ENCODE data around the gene CLASP2.
A peak's percentile ranks its signal among the peaks of the same experiment; 100 is the strongest.
"Not testable (repeated sequence)": the region's sequence is repeated elsewhere in the genome, so short reads cannot be mapped to it uniquely, and the experiment has no call there.

Gene CLASP2

DNA sequence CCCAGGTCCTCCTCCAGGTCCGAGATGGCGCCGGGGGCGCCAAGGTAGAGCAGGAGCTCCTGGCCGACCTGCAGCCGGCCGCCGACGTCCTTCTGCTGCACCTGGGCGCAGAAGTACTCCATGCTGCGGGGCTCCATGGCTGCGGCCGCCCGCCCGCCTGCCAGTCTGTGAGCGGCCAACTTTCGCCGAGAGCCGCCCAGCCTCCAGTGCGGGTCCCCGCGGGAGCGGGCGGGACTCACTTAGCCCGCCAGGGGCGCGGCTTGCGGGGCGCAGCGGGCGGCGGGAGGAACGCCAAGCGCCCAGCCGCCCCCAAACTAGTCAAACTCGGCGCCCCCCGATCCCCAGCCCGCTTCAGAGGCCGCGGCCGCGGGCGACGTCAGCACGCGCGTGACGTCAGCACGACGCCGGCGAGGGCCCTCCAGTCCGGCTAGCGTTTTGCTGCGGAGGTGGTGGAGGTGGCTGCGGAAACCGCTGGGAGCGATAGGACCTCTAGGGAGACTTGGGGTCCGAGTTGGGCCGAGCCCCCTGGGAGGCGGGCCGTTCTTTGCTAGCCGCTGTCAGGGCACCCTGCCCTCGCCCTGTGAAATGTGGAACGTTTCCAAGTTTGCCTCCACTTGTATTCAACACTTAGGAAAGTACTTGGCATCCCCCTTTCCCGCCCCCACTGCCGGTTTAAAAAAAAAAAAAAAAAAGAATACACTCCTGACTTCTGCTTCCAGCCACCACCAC lies at the start of gene CLASP2:
Gene CLASP2, minus strand, starts transcription at position 389 of the 729 bp plus-strand sequence. Its CDS starts 252 bp downstream, at position 137.
- H3K27ac ChIP-seq (ENCODE audit: low read depth, low read length) = peak within 1 kb of the TSS; percentile 82
- H3K9me3 ChIP-seq (ENCODE audit: control insufficient read depth in 5 of 5, low read length in 5 of 5) = no peaks in the 10 kb centered on the region
- no peaks in the 10 kb centered on the region for H3K36me3 ChIP-seq (ENCODE audit: control insufficient read depth in 5 of 5, insufficient read depth in 5 of 5, low read length in 5 of 5)
- peaks cover 0 to 21% (median 20%) of the 10 kb centered on the region in 5 donors for H3K4me1 ChIP-seq (ENCODE audit: control insufficient read depth in 5 of 5, insufficient read depth in 5 of 5, low read length in 5 of 5)
- H3K9ac ChIP-seq (ENCODE audit: low read length in 5 of 5) = peak within 1 kb of the TSS; percentile 79 to 93 (median 89)
- no peaks in the 10 kb centered on the region for H3K27me3 ChIP-seq (ENCODE audit: control insufficient read depth in 5 of 5, insufficient read depth in 4 of 5, low read length in 5 of 5)
- H3K4me3 ChIP-seq (ENCODE audit: low read depth in 1 of 5, low read length in 5 of 5) = peak within 1 kb of the TSS; percentile 81 to 91 (median 85)

DNA sequence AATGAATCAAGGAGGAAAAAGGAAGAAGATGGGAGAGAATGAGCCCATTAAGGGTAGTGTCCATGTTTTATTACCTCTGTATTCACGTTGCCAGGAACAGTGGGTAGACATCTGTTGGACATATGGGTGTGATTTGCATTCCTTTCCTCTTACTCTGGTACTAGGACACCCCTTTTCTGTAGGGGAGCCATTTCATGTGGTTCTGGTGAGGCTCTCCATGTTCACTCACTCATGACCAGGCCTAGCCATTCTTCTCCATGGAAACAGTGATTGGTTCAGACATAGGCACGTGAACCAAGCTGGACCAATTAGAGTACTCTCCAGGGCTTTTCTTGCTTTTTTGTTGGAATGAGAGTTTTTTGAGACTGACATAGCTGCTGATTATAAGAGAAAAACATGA lies 40.8 kb upstream of the CLASP2 start:
- Histone ChIP-seq H3K9ac (ENCODE audit: low read length in 5 of 5) (no peak overlapping the region), H3K4me1 (ENCODE audit: control insufficient read depth in 5 of 5, insufficient read depth in 5 of 5, low read length in 5 of 5) (no peaks in the 10 kb centered on the region), H3K27ac (ENCODE audit: low read depth, low read length) (no peak overlapping the region), H3K36me3 (ENCODE audit: control insufficient read depth in 5 of 5, insufficient read depth in 5 of 5, low read length in 5 of 5) (no peaks in the 10 kb centered on the region), H3K4me3 (ENCODE audit: low read depth in 1 of 5, low read length in 5 of 5) (no peak overlapping the region), H3K27me3 (ENCODE audit: control insufficient read depth in 5 of 5, insufficient read depth in 4 of 5, low read length in 5 of 5) (no peaks in the 10 kb centered on the region), H3K9me3 (ENCODE audit: control insufficient read depth in 5 of 5, low read length in 5 of 5) (peaks cover 0 to 8% (median 4%) of the 10 kb centered on the region in 5 donors)

DNA sequence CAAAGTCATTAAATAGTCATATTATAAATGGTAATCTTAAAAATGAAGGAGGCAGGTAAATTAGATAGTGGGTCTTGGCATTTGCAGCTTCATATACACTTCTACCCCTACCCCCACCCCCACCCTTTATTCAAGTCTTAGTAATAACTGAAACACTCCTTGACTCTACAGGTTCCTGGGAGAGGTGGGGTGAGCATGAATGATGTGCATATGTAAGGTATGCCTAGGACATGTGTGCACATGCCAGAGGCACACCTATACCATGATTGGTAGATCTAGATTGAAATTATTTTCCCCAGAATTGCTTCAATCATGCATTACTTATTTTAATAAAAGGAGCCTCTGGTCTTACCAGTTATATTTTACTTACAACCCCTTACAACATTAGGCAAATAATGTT lies 40.2 kb upstream of the CLASP2 start:
- H3K27ac ChIP-seq (ENCODE audit: low read depth, low read length) = no peak overlapping the region
- no peak overlapping the region for H3K4me3 ChIP-seq (ENCODE audit: low read depth in 1 of 5, low read length in 5 of 5)
- H3K36me3 ChIP-seq (ENCODE audit: control insufficient read depth in 5 of 5, insufficient read depth in 5 of 5, low read length in 5 of 5) = no peaks in the 10 kb centered on the region
- H3K9ac ChIP-seq (ENCODE audit: low read length in 5 of 5) = no peak overlapping the region
- no peaks in the 10 kb centered on the region for H3K4me1 ChIP-seq (ENCODE audit: control insufficient read depth in 5 of 5, insufficient read depth in 5 of 5, low read length in 5 of 5)
- H3K27me3 ChIP-seq (ENCODE audit: control insufficient read depth in 5 of 5, insufficient read depth in 4 of 5, low read length in 5 of 5) = no peaks in the 10 kb centered on the region
- peaks cover 0 to 8% (median 4%) of the 10 kb centered on the region in 5 donors for H3K9me3 ChIP-seq (ENCODE audit: control insufficient read depth in 5 of 5, low read length in 5 of 5)

DNA sequence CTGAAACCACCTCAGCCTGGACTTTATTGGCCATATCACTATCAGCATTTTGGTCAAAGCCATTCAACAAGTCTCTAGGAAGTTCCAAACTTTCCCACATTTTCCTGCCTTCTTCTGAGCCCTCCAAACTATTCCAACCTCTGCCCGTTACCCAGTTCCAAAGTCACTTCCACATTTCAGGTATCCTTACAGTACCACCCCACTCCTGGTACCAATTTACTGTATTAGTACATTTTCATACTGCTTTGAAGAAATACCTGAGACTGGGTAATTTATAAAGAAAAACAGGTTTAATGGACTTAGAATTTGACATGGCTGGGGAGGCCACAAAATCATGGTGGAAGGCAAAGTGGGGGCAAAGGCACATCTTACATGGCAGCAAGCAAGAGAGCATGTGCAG lies 36.3 kb upstream of the CLASP2 start:
- H3K9me3 ChIP-seq (ENCODE audit: control insufficient read depth in 5 of 5, low read length in 5 of 5); H3K27me3 ChIP-seq (ENCODE audit: control insufficient read depth in 5 of 5, insufficient read depth in 4 of 5, low read length in 5 of 5); H3K4me1 ChIP-seq (ENCODE audit: control insufficient read depth in 5 of 5, insufficient read depth in 5 of 5, low read length in 5 of 5); H3K9ac ChIP-seq (ENCODE audit: low read length in 5 of 5); H3K36me3 ChIP-seq (ENCODE audit: control insufficient read depth in 5 of 5, insufficient read depth in 5 of 5, low read length in 5 of 5); H3K27ac ChIP-seq (ENCODE audit: low read depth, low read length); H3K4me3 ChIP-seq (ENCODE audit: low read depth in 1 of 5, low read length in 5 of 5): not testable (repeated sequence)

DNA sequence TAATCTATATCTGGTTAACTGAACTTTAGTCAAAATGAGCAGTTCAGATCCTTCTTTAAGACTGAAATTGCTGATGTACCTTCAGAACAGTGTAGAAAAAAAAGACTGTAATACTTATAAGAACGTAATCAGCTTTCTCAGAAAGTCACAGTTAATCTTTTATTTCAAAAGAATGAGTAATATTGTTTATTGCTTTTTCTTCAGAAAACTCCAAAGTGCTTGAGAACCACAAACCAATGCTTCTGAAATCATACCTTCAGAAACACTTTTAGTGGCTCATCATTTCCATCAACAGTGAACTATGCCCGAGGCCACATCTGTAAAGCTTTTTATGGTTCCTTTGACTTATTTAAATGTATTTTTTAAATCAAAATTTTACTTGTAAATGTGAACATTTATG lies 33.3 kb upstream of the CLASP2 start:
- Histone ChIP-seq H3K27me3 (ENCODE audit: control insufficient read depth in 5 of 5, insufficient read depth in 4 of 5, low read length in 5 of 5) (no peaks in the 10 kb centered on the region), H3K4me1 (ENCODE audit: control insufficient read depth in 5 of 5, insufficient read depth in 5 of 5, low read length in 5 of 5) (no peaks in the 10 kb centered on the region), H3K4me3 (ENCODE audit: low read depth in 1 of 5, low read length in 5 of 5) (no peak overlapping the region), H3K27ac (ENCODE audit: low read depth, low read length) (no peak overlapping the region), H3K36me3 (ENCODE audit: control insufficient read depth in 5 of 5, insufficient read depth in 5 of 5, low read length in 5 of 5) (no peaks in the 10 kb centered on the region), H3K9me3 (ENCODE audit: control insufficient read depth in 5 of 5, low read length in 5 of 5) (peaks cover 0 to 8% (median 4%) of the 10 kb centered on the region in 5 donors), H3K9ac (ENCODE audit: low read length in 5 of 5) (no peak overlapping the region)

DNA sequence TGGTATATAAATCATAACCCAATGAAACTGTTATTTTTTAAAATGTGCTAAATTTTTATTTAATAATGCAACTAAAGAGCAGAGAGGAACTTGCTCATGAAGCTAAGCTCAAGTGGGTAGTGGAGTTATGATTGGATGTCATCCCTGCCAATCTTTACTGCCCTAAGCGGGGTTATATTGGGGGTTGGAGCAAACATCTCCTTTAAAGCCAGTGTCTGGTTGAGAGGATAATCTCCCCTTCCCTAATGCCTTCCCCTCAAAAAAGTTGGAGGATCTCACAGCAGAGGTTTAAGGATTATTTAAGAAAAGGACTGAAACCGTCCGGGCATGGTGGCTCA lies 32.1 kb upstream of the CLASP2 start:
- Histone ChIP-seq H3K9ac (ENCODE audit: low read length in 5 of 5) (no peak overlapping the region), H3K36me3 (ENCODE audit: control insufficient read depth in 5 of 5, insufficient read depth in 5 of 5, low read length in 5 of 5) (no peaks in the 10 kb centered on the region), H3K27ac (ENCODE audit: low read depth, low read length) (no peak overlapping the region), H3K9me3 (ENCODE audit: control insufficient read depth in 5 of 5, low read length in 5 of 5) (peaks cover 0 to 8% (median 4%) of the 10 kb centered on the region in 5 donors), H3K4me1 (ENCODE audit: control insufficient read depth in 5 of 5, insufficient read depth in 5 of 5, low read length in 5 of 5) (no peaks in the 10 kb centered on the region), H3K27me3 (ENCODE audit: control insufficient read depth in 5 of 5, insufficient read depth in 4 of 5, low read length in 5 of 5) (no peaks in the 10 kb centered on the region), H3K4me3 (ENCODE audit: low read depth in 1 of 5, low read length in 5 of 5) (no peak overlapping the region)

DNA sequence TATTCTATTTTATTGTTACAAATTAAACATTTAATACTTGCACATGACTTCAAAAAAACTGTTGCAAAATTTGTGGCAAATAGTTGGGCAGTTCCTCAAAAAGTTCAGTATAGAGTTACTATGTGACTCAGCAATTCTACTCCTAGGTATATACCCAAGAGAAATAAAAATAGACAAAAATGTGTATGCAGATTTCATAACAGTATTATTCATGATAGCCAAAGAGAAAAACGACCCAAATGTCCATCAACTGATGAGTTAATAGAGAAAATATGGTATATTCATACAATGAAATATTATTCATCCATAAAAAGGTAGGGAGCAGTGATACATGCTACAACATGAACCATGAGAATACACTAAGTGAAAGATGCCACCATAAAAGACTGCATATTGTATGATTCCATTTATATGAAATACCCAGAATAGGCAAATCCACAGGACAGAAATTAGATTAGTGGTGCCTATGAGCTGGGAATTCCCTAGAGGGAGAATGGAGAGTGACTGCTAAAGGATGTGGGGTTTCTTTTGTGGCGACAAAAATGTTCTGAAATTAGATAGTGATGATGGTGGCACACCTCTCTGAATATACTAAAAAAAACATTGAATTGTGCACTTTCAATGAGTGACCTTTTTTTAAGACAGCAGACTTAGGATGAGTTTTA lies 31.6 kb upstream of the CLASP2 start:
- Histone ChIP-seq H3K9ac (ENCODE audit: low read length in 5 of 5) (no peak overlapping the region), H3K36me3 (ENCODE audit: control insufficient read depth in 5 of 5, insufficient read depth in 5 of 5, low read length in 5 of 5) (no peaks in the 10 kb centered on the region), H3K4me1 (ENCODE audit: control insufficient read depth in 5 of 5, insufficient read depth in 5 of 5, low read length in 5 of 5) (no peaks in the 10 kb centered on the region)

DNA sequence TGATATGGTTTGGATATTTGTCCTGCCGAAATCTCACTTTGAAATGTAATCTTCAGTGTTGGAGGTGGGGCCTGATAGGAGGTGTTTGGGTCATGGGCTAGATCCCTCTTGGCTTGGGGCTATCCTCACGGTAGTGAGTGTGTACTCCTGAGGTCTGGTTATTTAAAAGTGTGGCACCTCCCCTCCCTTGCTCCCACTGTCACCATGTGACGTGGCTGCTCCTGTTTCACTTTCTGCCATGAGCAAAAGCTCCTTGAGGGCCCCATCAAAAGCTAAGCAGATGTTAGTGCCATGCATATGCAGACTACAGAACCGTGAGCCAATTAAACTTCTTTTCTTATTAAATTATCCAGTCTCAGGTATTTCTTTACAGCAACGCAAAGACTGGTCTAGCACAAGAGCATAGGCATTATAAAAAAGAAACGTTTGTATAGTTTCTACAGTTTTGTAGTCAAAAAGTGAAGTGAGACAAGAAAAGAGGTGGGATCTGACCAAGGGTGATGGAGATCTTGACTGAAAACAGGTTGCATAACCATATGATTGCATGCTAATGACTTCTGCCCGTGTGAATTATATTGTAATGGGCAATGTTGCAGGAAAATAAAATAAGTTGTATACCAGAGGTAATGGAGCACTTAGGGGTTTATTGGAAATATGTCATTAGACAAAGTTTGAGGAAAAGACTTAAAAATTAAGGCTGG lies 28.5 kb upstream of the CLASP2 start:
- Histone ChIP-seq H3K9ac (ENCODE audit: low read length in 5 of 5) (no peak overlapping the region), H3K4me3 (ENCODE audit: low read depth in 1 of 5, low read length in 5 of 5) (no peak overlapping the region), H3K4me1 (ENCODE audit: control insufficient read depth in 5 of 5, insufficient read depth in 5 of 5, low read length in 5 of 5) (no peaks in the 10 kb centered on the region), H3K36me3 (ENCODE audit: control insufficient read depth in 5 of 5, insufficient read depth in 5 of 5, low read length in 5 of 5) (no peaks in the 10 kb centered on the region), H3K9me3 (ENCODE audit: control insufficient read depth in 5 of 5, low read length in 5 of 5) (no peaks in the 10 kb centered on the region), H3K27me3 (ENCODE audit: control insufficient read depth in 5 of 5, insufficient read depth in 4 of 5, low read length in 5 of 5) (no peaks in the 10 kb centered on the region), H3K27ac (ENCODE audit: low read depth, low read length) (no peak overlapping the region)

More for the DNA sequence above, 31.6 kb upstream of the CLASP2 start:
- Histone ChIP-seq H3K27me3 (ENCODE audit: control insufficient read depth in 5 of 5, insufficient read depth in 4 of 5, low read length in 5 of 5) (no peaks in the 10 kb centered on the region), H3K9me3 (ENCODE audit: control insufficient read depth in 5 of 5, low read length in 5 of 5) (peaks cover 0 to 6% (median 0%) of the 10 kb centered on the region in 5 donors), H3K27ac (ENCODE audit: low read depth, low read length) (no peak overlapping the region), H3K4me3 (ENCODE audit: low read depth in 1 of 5, low read length in 5 of 5) (no peak overlapping the region)

DNA sequence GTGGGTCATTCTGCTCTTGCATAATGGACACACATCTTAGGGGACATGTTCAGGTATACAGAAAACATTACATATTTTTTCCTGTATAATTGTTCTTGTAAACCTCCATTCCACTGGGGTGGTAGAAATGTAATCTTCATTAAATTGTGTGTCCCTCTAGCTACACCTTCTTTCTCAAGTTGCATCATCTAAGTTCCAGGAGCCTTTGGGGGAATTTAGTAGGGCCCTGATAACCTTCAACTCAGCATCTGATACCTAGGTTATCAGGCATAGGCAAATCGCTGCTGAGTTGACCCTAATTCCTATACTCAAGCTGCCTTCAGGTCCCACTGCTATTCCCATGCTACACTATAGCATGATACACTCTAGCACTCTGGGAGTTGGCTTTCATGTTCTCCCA lies 19.1 kb upstream of the CLASP2 start:
- Histone ChIP-seq H3K9ac (ENCODE audit: low read length in 5 of 5) (no peak overlapping the region), H3K4me1 (ENCODE audit: control insufficient read depth in 5 of 5, insufficient read depth in 5 of 5, low read length in 5 of 5) (no peaks in the 10 kb centered on the region), H3K27ac (ENCODE audit: low read depth, low read length) (no peak overlapping the region), H3K4me3 (ENCODE audit: low read depth in 1 of 5, low read length in 5 of 5) (no peak overlapping the region), H3K27me3 (ENCODE audit: control insufficient read depth in 5 of 5, insufficient read depth in 4 of 5, low read length in 5 of 5) (no peaks in the 10 kb centered on the region), H3K36me3 (ENCODE audit: control insufficient read depth in 5 of 5, insufficient read depth in 5 of 5, low read length in 5 of 5) (no peaks in the 10 kb centered on the region), H3K9me3 (ENCODE audit: control insufficient read depth in 5 of 5, low read length in 5 of 5) (peaks cover 0 to 5% (median 0%) of the 10 kb centered on the region in 5 donors)

DNA sequence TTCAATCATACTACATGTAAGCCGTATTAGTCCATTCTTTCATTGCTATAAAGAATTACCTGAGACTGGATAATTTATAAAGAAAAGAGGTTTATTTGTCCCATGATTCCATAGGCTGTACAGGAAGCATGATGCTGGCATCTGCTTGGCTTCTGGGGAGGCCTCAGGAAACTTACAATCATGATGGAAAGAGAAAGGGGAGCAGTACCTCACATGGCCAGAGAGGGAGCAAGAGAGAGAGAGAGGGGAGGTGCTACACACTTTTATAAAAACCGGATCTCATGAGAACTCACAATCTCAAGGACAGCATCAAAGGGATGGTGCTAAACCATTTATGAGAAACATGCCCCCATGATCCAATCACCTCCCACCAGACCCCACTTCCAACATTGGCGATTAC lies 14.3 kb upstream of the CLASP2 start:
- Histone ChIP-seq H3K9me3 (ENCODE audit: control insufficient read depth in 5 of 5, low read length in 5 of 5) (peaks cover 0 to 10% (median 0%) of the 10 kb centered on the region in 5 donors), H3K27me3 (ENCODE audit: control insufficient read depth in 5 of 5, insufficient read depth in 4 of 5, low read length in 5 of 5) (no peaks in the 10 kb centered on the region), H3K27ac (ENCODE audit: low read depth, low read length) (no peak overlapping the region), H3K9ac (ENCODE audit: low read length in 5 of 5) (no peak overlapping the region), H3K4me1 (ENCODE audit: control insufficient read depth in 5 of 5, insufficient read depth in 5 of 5, low read length in 5 of 5) (no peaks in the 10 kb centered on the region), H3K36me3 (ENCODE audit: control insufficient read depth in 5 of 5, insufficient read depth in 5 of 5, low read length in 5 of 5) (no peaks in the 10 kb centered on the region), H3K4me3 (ENCODE audit: low read depth in 1 of 5, low read length in 5 of 5) (no peak overlapping the region)
